ENCODE results near the gene UBE2N.
"Not testable (repeated sequence)": the region's sequence is repeated elsewhere in the genome, so short reads cannot be mapped to it uniquely, and the experiment has no call there.

Gene UBE2N

GRCh38 chr12:93409343-93410187 is 32.2 kb downstream of the UBE2N start:
- DNase-seq: not testable (repeated sequence)

- DNase-seq: peak in 1 of 5 experiments; percentile 32
Measured at GRCh38 chr12:93408813-93409212, 32.9 kb downstream of the UBE2N start.

GRCh38 chr12:93407963-93408283 is 33.8 kb downstream of the UBE2N start:
- DNase-seq: no peak

GRCh38 chr12:93407054-93407962 is 34.4 kb downstream of the UBE2N start:
- DNase-seq: no peak

- no peak for DNase-seq
Measured at GRCh38 chr12:93404961-93405849, 36.5 kb downstream of the UBE2N start.

GRCh38 chr12:93403988-93404803 is 37.6 kb downstream of the UBE2N start:
- no peak for DNase-seq

GRCh38 chr12:93402333-93403311 is 39.1 kb downstream of the UBE2N start:
- DNase-seq: no peak

GRCh38 chr12:93399183-93399863 is 42.4 kb downstream of the UBE2N start:
- not testable (repeated sequence) for DNase-seq

- DNase-seq: no peak
Measured at GRCh38 chr12:93397412-93397811, 44.3 kb downstream of the UBE2N start.

- DNase-seq: no peak
Measured at GRCh38 chr12:93393425-93393824, 48.3 kb downstream of the UBE2N start.

- DNase-seq: no peak
Measured at GRCh38 chr12:93390549-93391297, 51.0 kb downstream of the UBE2N start.

- DNase-seq: no peak
Measured at GRCh38 chr12:93390031-93390430, 51.7 kb downstream of the UBE2N start.

GRCh38 chr12:93387780-93388179 is 54.0 kb downstream of the UBE2N start:
- DNase-seq: peak in 2 of 5 experiments; percentile 64 to 73

- DNase-seq: not testable (repeated sequence)
Measured at GRCh38 chr12:93381976-93382437, 59.7 kb downstream of the UBE2N start.

- no peak for DNase-seq
Measured at GRCh38 chr12:93381161-93381975, 60.4 kb downstream of the UBE2N start.

- peak in 1 of 5 experiments; percentile 46 for DNase-seq
Measured at GRCh38 chr12:93380480-93381121, 61.1 kb downstream of the UBE2N start.

GRCh38 chr12:93379981-93380361 is 61.8 kb downstream of the UBE2N start:
- no peak for DNase-seq

Data from T-helper 2 cell (primary cell).